Tibial nerve (tissue), 4 donors: ENCODE data around the gene GEMIN5. TPM values are rescaled to one million over a fixed set of nuclear protein-coding genes. Genes with fewer than 3 reads are reported as not detected.

Source experiments
- DNase-seq, 2 donors: peaks; one replicate each; pipeline ENCODE4 v3.0.0-alpha.2; 2019; ENCODE audit warnings: low spot score in 2 of 2
- H3K27ac ChIP-seq, 4 donors: fragments of 200-600 bp; sonication (generic) in 3 of 4; one replicate each; pipeline ENCODE4 v1.5.1; 2017 to 2019; ENCODE audit warnings: mild to moderate bottlenecking in 1 of 4
- H3K27me3 ChIP-seq, 2 donors: fragments of 200-600 bp; sonication (generic) in 1 of 2; one replicate each; pipeline versions ENCODE4 v1.5.1 to v1.6.0; 2017 to 2019
- H3K36me3 ChIP-seq, 3 donors: fragments of 200-600 bp; sonication (generic); one replicate each; pipeline ENCODE4 v1.5.1; 2018 to 2019
- H3K4me1 ChIP-seq, 4 donors: fragments of 200-600 bp; sonication (generic) in 3 of 4; one replicate each; pipeline ENCODE4 v1.5.1; 2017 to 2019
- H3K4me3 ChIP-seq, 4 donors: fragments of 200-600 bp; sonication (generic) in 3 of 4; one replicate each; pipeline ENCODE4 v1.5.1; 2017 to 2019; ENCODE audit warnings: mild to moderate bottlenecking in 1 of 4, moderate library complexity in 1 of 4
- H3K9me3 ChIP-seq, 4 donors: fragments of 200-600 bp; sonication (generic) in 3 of 4; one replicate each; pipeline ENCODE4 v1.5.1; 2017 to 2019
- CTCF ChIP-seq, 5 experiments: fragments of 200-600 bp in 3 of 5; fragments of 450-650 bp in 2 of 5; sonication (generic) in 3 of 5; IDR thresholded peaks; one replicate each; pipeline ENCODE4 v1.5.1; 2016 to 2019; ENCODE audit warnings: antibody characterized with exemption in 5 of 5, mild to moderate bottlenecking in 3 of 5, moderate library complexity in 2 of 5
- EP300 ChIP-seq, 2 donors: sonication (generic); formaldehyde crosslinking; IDR thresholded peaks; one replicate each; pipeline ENCODE4 v1.6.1; 2017; ENCODE audit warnings: antibody characterized with exemption in 2 of 2, mild to moderate bottlenecking in 1 of 2
- POLR2A ChIP-seq, 2 donors: fragments of 450-650 bp; IDR thresholded peaks; one replicate each; pipeline ENCODE4 v1.6.1; 2017; ENCODE audit warnings: antibody characterized with exemption in 2 of 2, mild to moderate bottlenecking in 2 of 2, moderate library complexity in 2 of 2
- WGBS, 2 donors: methylation state at CpG; one replicate each; pipeline ENCODE4 v1.1.5; 2018; 5-methylcytosine and 5-hydroxymethylcytosine counted together
- total RNA-seq, 4 donors: library from RNA; depleted of rRNA; stranded (reverse); fragments of >200 nt; gene quantifications; one replicate each; pipeline ENCODE4 v1.1.0, GENCODE V29; 2016

GEMIN5 gene
- total RNA-seq, 4 donors from 2014 or later: 17.8 to 20.5 (median 18.8) TPM

GRCh38 chr5:154892369-154892771, 45.6 kb downstream of the GEMIN5 start:
- no peak for DNase-seq
- H3K27me3 ChIP-seq: no peaks in the 10 kb centered on the region
- 83% methylated on average over 13 of the region's 13 CpGs for whole genome bisulfite sequencing, 2 donors
- H3K9me3 ChIP-seq: no peaks in the 10 kb centered on the region
- peaks cover 15 to 100% (median 61%) of the 10 kb centered on the region in 3 donors for H3K36me3 ChIP-seq
- H3K27ac ChIP-seq: no peak overlapping the region
- no peaks in the 10 kb centered on the region for H3K4me1 ChIP-seq
- no peak overlapping the region for H3K4me3 ChIP-seq
- TF ChIP-seq CTCF (IDR thresholded peaks at IDR 0.05) (no peak), EP300 (IDR thresholded peaks at IDR 0.05) (no peak), POLR2A (IDR thresholded peaks at IDR 0.05) (no peak)

GRCh38 chr5:154885439-154885838, 52.6 kb downstream of the GEMIN5 start:
- TF ChIP-seq EP300 (IDR thresholded peaks at IDR 0.05): no peak
- no peak for TF ChIP-seq POLR2A (IDR thresholded peaks at IDR 0.05)
- TF ChIP-seq CTCF (IDR thresholded peaks at IDR 0.05): no peak
- Histone ChIP-seq H3K4me3 (no peak overlapping the region), H3K9me3 (peaks cover 0 to 31% (median 11%) of the 10 kb centered on the region in 4 donors), H3K27me3 (no peaks in the 10 kb centered on the region), H3K27ac (no peak overlapping the region), H3K36me3 (peaks cover 13 to 81% (median 37%) of the 10 kb centered on the region in 3 donors), H3K4me1 (no peaks in the 10 kb centered on the region)
- WGBS, 2 donors: 89 to 91% methylated on average over 2 of the region's 2 CpGs
- DNase-seq: no peak

GRCh38 chr5:154884424-154884823, 53.6 kb downstream of the GEMIN5 start:
- Histone ChIP-seq H3K9me3 (peaks cover 0 to 35% (median 11%) of the 10 kb centered on the region in 4 donors), H3K36me3 (peaks cover 10 to 78% (median 27%) of the 10 kb centered on the region in 3 donors), H3K27ac (no peak overlapping the region), H3K4me1 (no peaks in the 10 kb centered on the region), H3K4me3 (no peak overlapping the region), H3K27me3 (no peaks in the 10 kb centered on the region)
- TF ChIP-seq EP300 (IDR thresholded peaks at IDR 0.05): no peak
- no peak for TF ChIP-seq POLR2A (IDR thresholded peaks at IDR 0.05)
- no peak for TF ChIP-seq CTCF (IDR thresholded peaks at IDR 0.05)
- 77 to 84% methylated on average over 8 of the region's 8 CpGs for WGBS, 2 donors
- no peak for DNase-seq

- peaks cover 0 to 48% (median 13%) of the 10 kb centered on the region in 4 donors for H3K9me3 ChIP-seq
- no peak for DNase-seq
- H3K4me3 ChIP-seq: no peak overlapping the region
- no peaks in the 10 kb centered on the region for H3K27me3 ChIP-seq
- peaks cover 4 to 77% (median 6%) of the 10 kb centered on the region in 3 donors for H3K36me3 ChIP-seq
- 57 to 58% methylated on average over 4 of the region's 4 CpGs for WGBS, 2 donors
- H3K27ac ChIP-seq: no peak overlapping the region
- no peaks in the 10 kb centered on the region for H3K4me1 ChIP-seq
- no peak for TF ChIP-seq EP300 (IDR thresholded peaks at IDR 0.05)
- no peak for TF ChIP-seq POLR2A (IDR thresholded peaks at IDR 0.05)
- no peak for TF ChIP-seq CTCF (IDR thresholded peaks at IDR 0.05)
Observed at GRCh38 chr5:154881986-154882385, 56.0 kb downstream of the GEMIN5 start.

GRCh38 chr5:154878642-154879335, 59.2 kb downstream of the GEMIN5 start:
- Histone ChIP-seq H3K9me3 (peaks cover 0 to 20% (median 4%) of the 10 kb centered on the region in 4 donors), H3K4me1 (peaks cover 0 to 4% (median 0%) of the 10 kb centered on the region in 4 donors), H3K36me3 (peaks cover 0 to 77% (median 17%) of the 10 kb centered on the region in 3 donors), H3K27ac (no peak overlapping the region), H3K4me3 (no peak overlapping the region), H3K27me3 (no peaks in the 10 kb centered on the region)
- no peak for DNase-seq
- 92 to 96% methylated on average over 14 of the region's 14 CpGs for WGBS, 2 donors
- no peak for TF ChIP-seq CTCF (IDR thresholded peaks at IDR 0.05)
- no peak for TF ChIP-seq POLR2A (IDR thresholded peaks at IDR 0.05)
- TF ChIP-seq EP300 (IDR thresholded peaks at IDR 0.05): no peak
